RWPE2 (cell line): ENCODE results near the gene ANK3.

ENCODE experiments used
- ATAC-seq: fragments of 200-7000 bp; cut with Tn5 transposase; 3 replicates; pipeline ENCODE4 v1.9.1; 2021; ENCODE audit warnings: low read depth
- DNase-seq: peaks from one replicate; pipeline ENCODE4 v3.0.0-alpha.2; 2020; ENCODE audit warnings: low spot score
- H3K27ac ChIP-seq: fragments of 450-650 bp; 2 replicates; pipeline ENCODE4 v1.5.1; 2017; ENCODE audit warnings: mild to moderate bottlenecking; ENCODE audit not compliant: poor library complexity, severe bottlenecking
- H3K27me3 ChIP-seq: fragments of 250-450 bp; sonication (Bioruptor Pico); 2 replicates; pipeline ENCODE4 v1.5.1; 2021; ENCODE audit warnings: mild to moderate bottlenecking, moderate library complexity; ENCODE audit not compliant: insufficient read depth, poor library complexity, severe bottlenecking
- H3K36me3 ChIP-seq: fragments of 250-450 bp; sonication (Bioruptor Pico); 2 replicates; pipeline ENCODE4 v1.5.1; 2020; ENCODE audit warnings: low read depth, mild to moderate bottlenecking, moderate library complexity
- H3K4me1 ChIP-seq: fragments of 250-450 bp; sonication (Bioruptor Pico); 2 replicates; pipeline ENCODE4 v1.5.1; 2021; ENCODE audit warnings: mild to moderate bottlenecking, moderate library complexity; ENCODE audit not compliant: insufficient read depth, poor library complexity, severe bottlenecking
- H3K4me3 ChIP-seq: fragments of 250-450 bp; sonication (Bioruptor Pico); 2 replicates; pipeline ENCODE4 v1.5.1; 2021; ENCODE audit warnings: mild to moderate bottlenecking, moderate library complexity; ENCODE audit not compliant: severe bottlenecking
- H3K9me3 ChIP-seq: fragments of 250-450 bp; sonication (Bioruptor Pico); 2 replicates; pipeline ENCODE4 v1.5.1; 2021; ENCODE audit warnings: mild to moderate bottlenecking, moderate library complexity; ENCODE audit not compliant: severe bottlenecking
- TF ChIP-seq, protein P1 (sequence below): fragments of 450-650 bp; IDR thresholded peaks from one replicate; pipeline ENCODE4 v1.5.1; 2017; ENCODE audit warnings: mild to moderate bottlenecking, moderate library complexity; ENCODE audit not compliant: poor library complexity, severe bottlenecking

ANK3 gene

DNA sequence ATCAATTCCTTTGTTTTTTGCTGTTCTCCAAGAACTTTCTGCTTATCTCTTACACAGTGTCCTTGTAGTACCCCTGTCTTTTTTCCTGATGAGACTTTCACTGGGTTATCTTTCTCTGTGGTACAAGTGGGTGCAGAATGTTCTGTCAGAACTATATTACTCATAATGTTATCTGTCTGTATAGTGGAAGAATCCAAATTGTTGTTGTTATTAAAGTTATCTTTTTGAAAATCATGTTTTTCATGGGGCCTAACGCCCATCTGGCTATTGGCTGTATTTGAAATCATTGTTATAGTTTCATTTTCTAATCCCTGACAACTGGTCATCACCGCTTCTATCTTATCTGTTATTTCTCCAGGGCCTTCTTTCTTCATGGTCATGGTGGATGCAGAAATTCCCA lies 320.4 kb downstream of the ANK3 start:
- Histone ChIP-seq H3K4me3 (no peak overlapping the region), H3K27me3 (no peaks in the 10 kb centered on the region), H3K4me1 (no peaks in the 10 kb centered on the region), H3K36me3 (no peaks in the 10 kb centered on the region), H3K27ac (no peak overlapping the region), H3K9me3 (no peaks in the 10 kb centered on the region)
- DNase-seq = no peak
- no peak for ATAC-seq
- TF ChIP-seq, protein P1, sequence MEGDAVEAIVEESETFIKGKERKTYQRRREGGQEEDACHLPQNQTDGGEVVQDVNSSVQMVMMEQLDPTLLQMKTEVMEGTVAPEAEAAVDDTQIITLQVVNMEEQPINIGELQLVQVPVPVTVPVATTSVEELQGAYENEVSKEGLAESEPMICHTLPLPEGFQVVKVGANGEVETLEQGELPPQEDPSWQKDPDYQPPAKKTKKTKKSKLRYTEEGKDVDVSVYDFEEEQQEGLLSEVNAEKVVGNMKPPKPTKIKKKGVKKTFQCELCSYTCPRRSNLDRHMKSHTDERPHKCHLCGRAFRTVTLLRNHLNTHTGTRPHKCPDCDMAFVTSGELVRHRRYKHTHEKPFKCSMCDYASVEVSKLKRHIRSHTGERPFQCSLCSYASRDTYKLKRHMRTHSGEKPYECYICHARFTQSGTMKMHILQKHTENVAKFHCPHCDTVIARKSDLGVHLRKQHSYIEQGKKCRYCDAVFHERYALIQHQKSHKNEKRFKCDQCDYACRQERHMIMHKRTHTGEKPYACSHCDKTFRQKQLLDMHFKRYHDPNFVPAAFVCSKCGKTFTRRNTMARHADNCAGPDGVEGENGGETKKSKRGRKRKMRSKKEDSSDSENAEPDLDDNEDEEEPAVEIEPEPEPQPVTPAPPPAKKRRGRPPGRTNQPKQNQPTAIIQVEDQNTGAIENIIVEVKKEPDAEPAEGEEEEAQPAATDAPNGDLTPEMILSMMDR = no peak

DNA sequence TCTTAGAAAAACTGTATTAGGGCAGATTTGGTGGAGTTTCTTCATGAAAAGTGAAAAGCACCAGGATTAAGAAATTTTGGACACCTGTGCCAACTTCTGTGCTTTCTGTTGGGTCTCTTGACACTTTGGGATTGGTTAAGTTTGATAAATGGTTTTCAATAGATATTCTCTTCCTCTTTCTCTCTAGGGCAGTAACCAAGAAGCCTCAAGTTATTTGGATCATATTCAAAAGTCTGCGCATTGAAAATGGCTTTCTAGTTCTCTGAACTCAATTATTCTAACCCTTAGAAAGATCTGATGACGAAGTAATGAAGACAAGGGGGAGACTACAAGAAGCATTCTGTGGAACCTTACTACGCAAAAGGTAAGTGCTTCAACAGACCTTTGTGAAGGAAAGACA lies 339.3 kb downstream of the ANK3 start:
- Histone ChIP-seq H3K4me1 (no peaks in the 10 kb centered on the region), H3K36me3 (no peaks in the 10 kb centered on the region), H3K27ac (no peak overlapping the region), H3K9me3 (no peaks in the 10 kb centered on the region), H3K4me3 (no peak overlapping the region), H3K27me3 (no peaks in the 10 kb centered on the region)
- TF ChIP-seq, protein P1 = no peak
- ATAC-seq = no peak
- no peak for DNase-seq

DNA sequence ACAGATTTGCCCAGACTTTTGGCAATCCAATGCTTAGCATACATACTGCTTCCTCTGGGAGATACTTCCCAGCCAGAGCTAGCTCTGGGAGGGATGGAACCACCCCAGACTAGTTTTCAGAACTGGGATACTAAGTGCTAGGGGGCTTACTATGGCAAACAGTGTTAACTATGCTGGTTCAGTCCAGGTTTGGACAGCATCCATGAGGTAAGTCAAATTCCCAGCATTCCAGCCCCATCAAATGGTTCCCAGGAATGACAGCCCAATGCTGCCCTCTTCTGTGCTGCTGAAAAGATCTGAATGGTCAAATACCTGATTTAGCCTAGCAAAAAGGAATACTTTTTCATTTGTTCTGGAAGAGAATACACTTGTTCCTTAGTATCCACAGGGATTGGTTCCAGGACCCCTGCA lies 341.6 kb downstream of the ANK3 start:
- Histone ChIP-seq H3K9me3 (no peaks in the 10 kb centered on the region), H3K27ac (no peak overlapping the region), H3K27me3 (no peaks in the 10 kb centered on the region), H3K36me3 (no peaks in the 10 kb centered on the region), H3K4me3 (no peak overlapping the region), H3K4me1 (no peaks in the 10 kb centered on the region)
- ATAC-seq (peak; percentile 80), DNase-seq (no peak)
- TF ChIP-seq, protein P1 = peak; percentile 68

DNA sequence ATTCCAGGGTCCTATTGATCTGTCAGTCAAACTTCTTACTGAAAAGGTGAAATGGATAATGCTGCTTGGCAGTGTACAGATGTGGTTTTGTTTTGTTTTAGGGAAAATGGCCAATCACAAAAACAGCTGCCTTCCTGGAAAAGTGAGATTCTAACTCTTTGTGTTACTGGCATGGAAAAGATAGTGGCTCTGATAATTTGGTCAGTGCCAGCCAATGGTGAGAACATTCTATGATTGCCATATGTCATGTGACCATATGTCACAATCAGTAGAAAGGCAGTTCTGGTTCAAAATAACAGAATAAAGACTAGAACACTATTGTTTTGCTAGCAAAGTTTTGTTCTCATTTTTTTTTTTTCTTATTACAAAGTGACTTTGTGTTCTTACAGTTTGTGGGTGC lies 344.1 kb downstream of the ANK3 start:
- H3K4me1 ChIP-seq = peaks cover 3% of the 10 kb centered on the region
- ATAC-seq = no peak
- no peak overlapping the region for H3K4me3 ChIP-seq
- no peak for DNase-seq
- no peaks in the 10 kb centered on the region for H3K9me3 ChIP-seq
- H3K27ac ChIP-seq = no peak overlapping the region
- TF ChIP-seq, protein P1 = no peak
- no peaks in the 10 kb centered on the region for H3K36me3 ChIP-seq
- no peaks in the 10 kb centered on the region for H3K27me3 ChIP-seq

DNA sequence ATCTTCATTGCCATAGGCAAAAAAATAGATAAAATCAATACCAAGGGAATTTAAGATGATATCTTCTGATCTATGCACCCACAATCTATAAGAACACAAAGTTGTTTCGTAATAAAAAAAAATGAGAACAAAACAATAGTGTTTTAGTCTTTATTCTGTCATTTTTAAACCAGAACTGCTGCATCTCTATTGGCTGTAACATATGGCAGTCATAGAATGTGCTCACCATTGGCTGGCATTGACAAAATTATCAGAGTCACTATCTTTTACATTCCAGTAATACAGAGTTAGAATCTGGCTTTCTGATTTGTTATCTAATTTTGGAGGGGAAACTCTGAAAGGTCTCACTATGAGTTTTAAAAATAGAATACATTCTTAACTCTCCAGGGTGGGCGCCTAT lies 344.7 kb downstream of the ANK3 start:
- peaks cover 8% of the 10 kb centered on the region for H3K4me1 ChIP-seq
- no peak for ATAC-seq
- DNase-seq = no peak
- TF ChIP-seq, protein P1 = no peak
- H3K27me3 ChIP-seq = no peaks in the 10 kb centered on the region
- H3K36me3 ChIP-seq = no peaks in the 10 kb centered on the region
- no peaks in the 10 kb centered on the region for H3K9me3 ChIP-seq
- no peak overlapping the region for H3K27ac ChIP-seq
- H3K4me3 ChIP-seq = no peak overlapping the region
